HG02970 (cell line): ENCODE results near the gene ZSCAN25.
"Not testable (repeated sequence)": the region's sequence is repeated elsewhere in the genome, so short reads cannot be mapped to it uniquely, and the experiment has no call there.

ENCODE experiments used
- ATAC-seq: cut with Tn5 transposase; IDR thresholded peaks from one replicate; pipeline ENCODE4 v1.9.1; 2021; ENCODE audit warnings: mild to moderate bottlenecking, moderate library complexity, moderate number of reproducible peaks; ENCODE audit not compliant: unreplicated experiment, low FRiP score

ZSCAN25 gene

DNA sequence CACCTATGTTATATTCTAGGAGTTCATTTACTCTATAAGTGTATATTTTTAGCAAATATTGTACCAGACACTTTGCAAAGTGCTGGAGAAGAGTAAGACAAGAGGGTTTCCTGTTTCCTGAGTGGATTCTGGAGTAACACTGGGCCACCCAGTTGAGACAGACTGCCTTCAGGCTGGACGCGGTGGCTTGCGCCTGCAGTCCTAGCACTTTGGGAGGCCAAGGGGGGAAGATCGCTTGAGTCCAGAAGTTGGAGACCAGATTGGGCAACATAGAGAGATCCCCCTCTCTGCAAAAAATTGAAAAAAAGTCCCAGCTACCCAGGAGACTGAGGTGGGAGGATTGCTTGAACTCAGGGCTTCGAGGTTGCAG is 772 bp upstream of the ZSCAN25 start:
- no peak for ATAC-seq

DNA sequence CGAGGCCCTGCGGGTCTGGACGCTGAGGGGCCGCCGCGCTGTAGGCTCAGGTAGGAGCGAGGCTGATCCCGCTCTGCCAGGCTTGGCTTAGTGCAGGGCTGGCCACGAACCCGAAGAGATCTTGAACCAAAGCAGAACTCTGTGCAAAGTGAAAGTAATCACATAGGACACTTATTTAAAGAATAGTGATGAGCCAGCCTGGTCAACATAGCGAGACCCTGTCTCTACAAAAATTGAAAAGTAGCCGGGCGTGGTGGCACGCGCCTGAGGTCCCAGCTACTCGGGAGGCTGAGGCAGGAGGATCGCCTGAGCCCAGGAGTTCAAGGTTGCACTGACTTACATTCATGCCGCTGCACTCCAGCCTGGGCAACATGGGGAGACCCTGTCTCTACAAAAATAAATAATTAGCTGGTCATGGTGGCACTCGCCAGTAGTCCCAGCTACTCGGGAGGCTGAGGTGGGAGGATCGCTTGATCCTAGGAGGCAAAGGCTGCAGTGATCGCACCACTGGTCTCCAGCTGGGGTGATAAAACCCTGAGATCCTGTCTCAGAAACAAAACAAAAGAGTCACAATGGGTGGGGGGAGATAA is 541 bp downstream of the ZSCAN25 start:
- no peak for ATAC-seq

DNA sequence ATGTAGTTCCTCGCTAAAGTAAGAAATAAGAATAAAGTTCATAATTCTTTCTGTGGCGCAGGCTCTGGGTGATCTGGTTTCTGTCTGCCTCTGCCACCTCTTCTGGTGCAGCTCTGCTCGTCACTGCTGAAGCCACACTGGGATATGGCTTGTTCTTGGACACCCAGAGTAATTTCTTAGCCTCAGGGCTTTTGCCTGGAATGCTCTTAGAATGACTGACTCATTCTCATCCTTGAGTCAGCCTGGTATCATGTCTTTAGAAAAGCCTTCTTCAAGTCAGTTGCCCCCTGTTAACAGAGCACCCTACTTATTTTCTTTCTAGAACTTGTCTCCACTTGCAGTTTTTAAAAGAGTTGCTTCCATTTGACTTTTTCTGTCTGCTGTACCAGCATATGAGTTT is 2.0 kb downstream of the ZSCAN25 start:
- no peak for ATAC-seq

DNA sequence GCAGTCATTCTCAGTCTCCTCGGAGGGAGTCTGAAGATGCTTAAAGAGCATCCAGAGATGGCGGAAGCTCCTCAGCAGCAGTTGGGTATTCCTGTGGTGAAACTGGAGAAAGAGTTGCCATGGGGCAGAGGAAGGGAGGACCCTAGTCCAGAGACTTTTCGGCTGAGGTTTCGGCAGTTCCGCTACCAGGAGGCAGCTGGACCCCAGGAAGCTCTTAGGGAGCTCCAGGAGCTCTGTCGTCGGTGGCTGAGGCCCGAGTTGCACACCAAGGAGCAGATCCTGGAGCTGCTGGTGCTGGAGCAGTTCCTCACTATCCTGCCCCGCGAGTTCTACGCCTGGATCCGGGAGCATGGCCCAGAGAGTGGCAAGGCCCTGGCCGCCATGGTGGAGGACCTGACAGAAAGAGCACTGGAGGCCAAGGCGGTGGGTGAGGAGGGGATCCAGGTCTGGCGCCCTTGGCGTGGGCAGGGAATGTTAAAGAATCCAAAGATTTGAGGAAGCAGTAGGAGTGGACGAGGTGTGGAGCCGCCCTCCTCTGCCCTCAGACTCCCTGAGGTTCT is 2.9 kb downstream of the ZSCAN25 start:
- no peak for ATAC-seq

DNA sequence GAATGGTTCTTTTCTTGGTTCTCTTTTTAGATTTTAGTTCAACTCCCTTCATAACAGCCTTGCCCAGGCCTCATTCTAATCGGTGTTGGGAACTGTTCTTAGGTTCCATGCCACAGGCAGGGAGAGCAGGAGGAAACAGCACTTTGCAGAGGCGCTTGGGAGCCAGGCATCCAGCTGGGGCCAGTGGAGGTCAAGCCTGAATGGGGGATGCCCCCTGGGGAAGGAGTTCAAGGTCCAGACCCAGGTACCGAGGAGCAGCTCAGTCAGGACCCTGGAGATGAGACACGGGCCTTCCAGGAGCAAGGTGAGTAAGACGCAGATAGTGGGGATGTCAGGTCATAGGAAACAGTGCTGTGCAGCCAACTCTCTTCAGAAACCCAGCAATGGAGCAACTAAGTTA is 4.5 kb downstream of the ZSCAN25 start:
- no peak for ATAC-seq

DNA sequence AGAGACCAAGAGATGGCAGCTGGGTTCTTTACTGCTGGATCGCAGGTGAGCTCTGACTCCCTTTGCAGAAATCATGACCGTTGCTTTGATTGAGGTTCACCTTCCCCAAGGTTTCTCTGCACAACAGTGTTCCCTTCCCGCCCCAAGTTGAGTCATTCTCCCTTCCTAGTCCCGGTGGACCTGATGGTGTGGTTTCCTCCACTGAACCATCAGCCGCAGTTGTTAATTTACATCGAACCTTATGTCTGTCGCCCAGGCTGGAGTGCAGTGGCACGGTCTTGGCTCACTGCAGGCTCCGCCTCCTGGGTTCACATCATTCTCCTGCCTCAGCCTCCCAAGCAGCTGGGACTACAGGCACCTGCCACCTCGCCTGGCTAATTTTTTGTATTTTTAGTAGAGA is 5.8 kb downstream of the ZSCAN25 start:
- no peak for ATAC-seq

DNA sequence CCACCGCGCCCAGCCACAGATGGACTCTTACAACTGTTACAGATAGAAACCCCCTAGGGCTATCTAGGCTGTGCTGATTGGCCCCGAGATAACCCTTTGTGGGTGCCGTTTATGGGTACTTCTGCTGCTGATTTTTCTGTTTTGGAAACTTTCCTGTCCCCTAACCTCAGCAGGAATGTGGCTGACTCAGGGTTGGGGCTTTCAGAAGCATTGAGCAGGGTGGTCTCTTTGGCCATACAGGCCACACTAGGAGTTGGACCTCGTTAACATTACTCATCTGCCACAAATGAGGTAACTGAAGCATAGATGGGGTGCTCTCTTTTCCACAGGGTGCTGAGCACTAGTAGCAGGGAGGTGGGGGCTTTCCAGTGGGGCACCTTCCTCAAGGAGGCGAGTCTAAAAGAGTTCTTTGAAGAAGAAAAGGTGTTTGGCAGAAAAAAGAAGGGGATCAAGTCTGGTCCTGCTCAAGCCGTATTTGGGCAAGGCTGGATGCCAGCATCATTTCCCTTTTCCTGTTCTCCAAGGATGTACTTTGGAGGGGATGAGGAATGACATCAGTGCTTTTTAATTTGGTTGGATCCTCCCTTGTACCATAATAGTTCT is 6.4 kb downstream of the ZSCAN25 start:
- no peak for ATAC-seq

DNA sequence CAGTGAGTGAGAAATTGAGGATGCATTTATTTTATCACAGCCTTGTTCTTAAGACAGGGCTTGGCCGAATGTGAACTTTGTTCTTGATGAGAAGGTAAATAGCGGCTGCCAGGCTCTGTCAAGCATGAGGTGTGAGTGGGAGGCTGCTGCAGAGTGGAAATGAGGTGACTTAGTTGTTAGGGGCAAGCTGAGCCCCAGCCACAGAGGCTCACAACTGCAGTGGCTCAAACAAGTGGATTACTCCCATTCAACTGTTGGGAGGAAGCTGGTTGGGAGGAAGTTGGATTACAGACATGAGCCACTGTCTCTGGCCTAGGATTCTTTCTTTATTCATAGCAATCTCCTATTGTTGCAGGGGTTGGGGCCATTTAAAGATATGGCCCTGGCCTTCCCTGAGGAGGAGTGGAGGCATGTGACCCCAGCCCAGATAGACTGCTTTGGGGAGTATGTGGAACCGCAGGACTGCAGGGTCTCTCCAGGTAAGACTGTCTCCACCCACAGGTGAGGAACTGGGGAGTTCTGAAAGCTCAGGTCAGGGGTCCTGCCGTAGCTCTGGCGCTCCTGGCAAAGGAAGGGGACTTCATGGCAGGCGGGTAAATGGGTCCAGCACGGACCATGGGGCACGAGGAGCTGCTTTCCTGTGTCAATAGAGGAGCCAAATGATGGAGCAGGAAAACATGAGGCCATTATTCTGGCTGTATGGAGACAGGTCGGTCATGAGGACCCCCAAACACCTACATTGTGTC is 7.1 kb downstream of the ZSCAN25 start:
- no peak for ATAC-seq

DNA sequence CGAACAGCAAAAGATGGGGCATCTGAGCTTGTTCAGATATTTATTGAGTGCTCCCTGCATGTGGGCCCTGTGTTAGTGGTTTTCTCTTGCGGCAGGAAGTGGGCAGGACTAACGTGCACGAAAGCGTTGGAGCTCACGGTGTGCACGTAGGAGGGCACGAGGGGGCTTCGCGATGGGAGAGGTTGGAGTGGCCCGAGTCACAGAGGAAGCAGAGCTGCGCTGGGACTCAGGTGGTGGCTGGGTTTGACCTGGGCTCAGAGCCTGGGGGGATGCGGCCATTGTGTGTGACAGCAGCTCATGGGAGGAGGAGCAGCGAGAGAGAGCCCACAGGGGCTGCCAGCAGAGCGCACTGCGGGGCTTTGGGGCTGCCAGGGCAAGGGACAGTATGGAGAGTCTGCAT is 7.7 kb downstream of the ZSCAN25 start:
- no peak for ATAC-seq

DNA sequence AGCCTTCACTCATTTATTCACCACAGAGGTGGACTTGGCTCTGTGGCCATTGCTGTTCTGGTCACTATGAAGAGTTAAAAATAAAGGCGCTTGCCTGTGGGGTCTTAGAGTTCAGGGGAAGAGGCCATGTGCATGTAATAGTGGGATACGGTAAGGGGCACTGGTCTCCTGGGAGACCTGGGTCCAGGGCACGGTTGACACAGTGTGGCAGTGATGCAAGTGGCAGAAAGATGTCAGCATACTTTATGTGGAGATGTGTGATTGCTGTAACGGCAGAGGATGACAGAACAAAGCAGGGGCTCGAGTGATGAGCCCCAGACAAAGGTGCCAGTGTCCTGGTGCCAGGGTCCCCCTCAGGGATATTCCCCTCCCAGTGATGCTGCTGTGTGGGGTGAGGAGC is 8.6 kb downstream of the ZSCAN25 start:
- ATAC-seq = no peak

DNA sequence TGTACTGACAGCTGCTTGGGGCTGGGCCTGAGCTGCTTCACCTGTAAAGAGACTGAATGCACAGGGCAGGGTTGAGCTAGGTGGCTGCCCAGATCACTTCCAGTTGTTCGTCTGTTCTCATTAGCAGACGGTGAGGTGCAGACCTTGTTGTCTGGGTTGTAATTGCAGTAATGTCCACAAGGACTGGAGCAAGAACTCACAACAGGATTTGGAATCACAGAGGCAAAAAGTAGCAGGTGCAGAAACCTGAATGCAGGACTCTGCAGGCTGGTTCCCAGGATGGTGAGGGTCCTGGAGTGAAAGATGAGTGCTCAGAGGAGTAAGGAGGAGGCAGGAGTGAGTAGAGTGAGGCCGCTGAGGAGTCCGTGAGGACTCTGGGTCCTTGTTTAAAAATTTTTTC is 9.2 kb downstream of the ZSCAN25 start:
- ATAC-seq = no peak

DNA sequence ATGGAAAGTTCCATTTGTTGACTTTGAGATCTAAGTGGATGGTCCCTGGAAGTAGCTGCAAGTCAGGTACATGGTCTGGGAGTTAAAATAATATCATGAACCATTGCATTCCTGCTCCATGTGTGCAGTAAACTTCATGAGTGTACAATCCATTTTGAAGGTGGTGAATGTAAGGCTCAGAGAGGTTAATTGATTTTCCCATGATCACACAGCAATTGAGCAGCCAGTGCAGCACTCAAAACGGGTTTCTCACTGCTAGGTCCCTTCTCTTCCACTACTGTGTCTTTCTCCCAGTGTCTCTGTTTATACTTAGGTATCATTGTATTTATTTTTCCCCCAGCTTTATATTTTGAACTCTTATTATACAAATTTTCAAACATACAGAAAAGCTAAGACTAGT is 9.9 kb downstream of the ZSCAN25 start:
- ATAC-seq = no peak

DNA sequence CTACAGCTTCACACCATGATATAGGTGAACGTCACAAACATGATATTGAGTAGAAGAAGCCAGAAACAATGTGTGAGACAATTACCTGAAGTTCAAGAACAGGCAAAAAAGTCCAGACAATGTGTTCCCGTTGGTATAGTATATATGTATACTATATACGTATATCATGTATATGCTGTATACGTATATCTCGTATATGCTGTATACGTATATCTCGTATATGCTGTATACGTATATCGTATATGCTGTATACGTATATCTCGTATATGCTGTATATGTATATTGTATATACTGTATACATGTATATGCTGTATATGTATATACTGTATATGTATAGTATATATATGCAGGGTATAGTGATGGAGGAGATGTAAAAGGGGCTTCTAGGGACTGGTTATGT is 10.8 kb downstream of the ZSCAN25 start:
- no peak for ATAC-seq

DNA sequence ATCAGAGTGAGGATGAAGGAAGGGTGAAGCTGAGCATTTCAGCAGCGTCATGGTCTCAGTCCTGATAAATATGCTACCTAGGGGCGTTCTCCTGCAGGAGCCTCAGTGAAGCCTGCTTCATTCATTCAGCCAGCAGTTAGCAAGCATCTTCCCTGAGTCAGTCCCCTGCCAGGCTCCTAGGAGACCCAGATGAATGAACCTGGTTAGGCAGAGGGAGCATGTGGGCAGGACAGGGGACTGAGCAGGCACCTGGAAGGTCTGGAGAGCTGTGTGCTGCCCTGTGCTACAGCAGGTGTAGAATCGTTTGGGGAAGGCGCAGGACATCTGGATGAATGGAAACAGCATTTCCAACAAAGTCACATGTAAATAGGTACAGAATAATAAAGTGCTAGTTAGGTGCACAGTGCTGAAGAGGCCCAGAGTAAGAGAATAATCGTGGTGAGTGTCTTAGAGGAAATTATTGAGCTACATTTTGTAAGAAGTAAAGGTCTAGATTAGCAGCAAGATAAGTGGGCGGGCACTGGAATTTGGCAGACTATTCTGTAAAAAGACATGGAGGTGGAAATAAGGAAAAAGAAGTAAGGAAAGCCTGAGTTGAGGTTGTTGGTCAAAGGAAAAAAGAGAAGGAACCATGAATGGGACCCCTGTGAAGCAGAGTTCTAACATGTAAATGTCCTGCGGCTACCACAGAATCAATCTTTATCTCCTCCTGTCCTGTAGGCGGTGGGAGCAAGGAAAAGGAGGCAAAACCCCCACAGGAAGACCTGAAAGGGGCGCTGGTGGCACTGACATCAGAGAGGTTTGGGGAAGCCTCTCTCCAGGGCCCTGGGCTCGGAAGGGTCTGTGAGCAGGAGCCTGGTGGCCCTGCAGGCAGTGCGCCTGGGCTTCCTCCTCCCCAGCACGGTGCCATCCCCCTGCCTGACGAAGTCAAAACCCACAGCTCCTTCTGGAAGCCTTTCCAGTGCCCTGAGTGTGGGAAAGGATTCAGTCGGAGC is 12.0 kb downstream of the ZSCAN25 start:
- ATAC-seq = no peak

DNA sequence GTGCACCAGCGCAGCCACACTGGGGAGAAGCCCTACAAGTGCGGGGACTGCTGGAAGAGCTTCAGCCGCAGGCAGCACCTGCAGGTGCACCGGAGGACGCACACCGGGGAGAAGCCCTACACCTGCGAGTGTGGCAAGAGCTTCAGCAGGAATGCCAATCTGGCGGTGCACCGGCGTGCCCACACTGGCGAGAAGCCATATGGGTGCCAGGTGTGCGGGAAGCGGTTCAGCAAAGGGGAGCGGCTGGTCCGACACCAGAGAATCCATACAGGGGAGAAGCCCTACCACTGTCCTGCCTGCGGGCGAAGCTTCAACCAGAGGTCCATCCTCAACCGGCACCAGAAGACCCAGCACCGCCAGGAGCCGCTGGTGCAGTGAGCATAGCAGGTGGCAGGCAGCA is 12.9 kb downstream of the ZSCAN25 start:
- no peak for ATAC-seq

DNA sequence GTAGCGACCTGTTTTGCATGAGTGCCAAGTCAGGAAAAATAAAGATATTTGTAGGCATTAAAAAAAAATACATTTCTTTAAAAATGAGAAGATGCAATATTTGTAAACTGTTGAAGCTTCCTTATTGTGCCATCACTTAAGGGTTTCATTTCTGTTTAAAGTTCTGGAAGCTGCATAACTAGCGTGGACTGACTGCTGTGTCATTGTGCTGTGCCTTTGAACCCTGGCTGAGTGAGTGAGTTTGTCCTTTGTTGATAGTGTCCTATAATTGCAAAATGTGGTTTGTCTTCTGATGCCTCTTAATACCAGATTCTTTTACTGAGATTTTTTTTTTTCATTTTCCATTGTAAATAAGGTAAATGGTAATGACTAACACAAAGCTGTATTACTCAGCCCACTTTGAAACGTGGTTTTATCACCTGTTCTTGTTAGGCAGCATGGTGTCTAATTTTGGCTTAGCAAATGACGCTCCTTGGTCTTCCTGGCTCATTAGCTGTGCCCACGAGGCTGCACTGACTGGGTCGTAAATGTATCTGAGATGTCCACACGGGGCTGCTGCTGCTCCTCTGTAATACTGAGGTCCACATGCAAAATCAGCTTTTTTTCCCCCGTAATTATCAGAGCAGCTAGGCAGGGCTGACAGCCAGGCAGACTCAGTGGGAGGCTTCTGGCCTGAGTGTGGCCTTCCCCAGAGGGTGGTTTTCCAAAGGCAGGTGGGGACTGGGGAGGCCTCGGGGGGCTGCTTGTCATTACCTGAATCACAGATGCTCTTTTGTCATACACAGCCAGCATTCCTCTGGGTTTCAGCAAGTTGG is 14.8 kb downstream of the ZSCAN25 start:
- no peak for ATAC-seq

DNA sequence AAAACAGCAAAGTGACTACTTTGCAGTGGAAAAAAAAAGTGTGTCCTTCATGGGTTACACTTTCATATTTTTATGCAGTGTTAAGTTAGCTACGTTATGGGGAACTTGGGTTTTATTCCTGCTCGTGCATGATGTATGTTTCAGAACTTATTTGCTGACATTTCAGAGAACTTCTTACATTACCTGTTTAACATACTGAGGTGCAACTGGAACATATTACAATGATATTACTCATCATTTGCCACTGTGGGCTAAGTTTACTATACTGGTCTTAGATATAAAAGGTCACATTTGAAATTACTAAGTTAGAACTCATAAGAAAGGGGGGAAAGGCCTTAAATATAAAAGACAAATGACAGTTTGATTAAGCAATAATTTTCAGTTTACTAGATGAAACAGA is 20.7 kb downstream of the ZSCAN25 start:
- ATAC-seq = not testable (repeated sequence)

DNA sequence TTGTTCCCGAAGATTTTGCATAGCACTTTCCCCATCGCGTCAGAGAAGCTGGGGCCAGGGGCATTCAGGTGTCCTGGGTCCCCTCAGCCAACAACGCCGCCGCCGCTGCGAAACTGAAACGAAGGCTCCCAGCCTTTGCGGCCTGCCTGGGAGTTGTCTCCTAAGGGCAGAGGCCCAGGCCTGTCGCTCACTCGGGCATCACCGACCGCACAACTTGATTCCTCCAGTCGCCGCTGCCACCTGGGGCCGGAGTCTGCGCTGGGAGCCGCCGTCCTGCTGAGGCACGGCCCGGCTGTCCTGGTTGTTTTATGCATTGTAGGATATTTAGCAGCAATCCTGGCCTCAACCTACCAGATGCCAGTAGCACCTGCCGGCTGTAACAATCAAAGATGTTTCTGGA is 22.0 kb downstream of the ZSCAN25 start:
- ATAC-seq = no peak

DNA sequence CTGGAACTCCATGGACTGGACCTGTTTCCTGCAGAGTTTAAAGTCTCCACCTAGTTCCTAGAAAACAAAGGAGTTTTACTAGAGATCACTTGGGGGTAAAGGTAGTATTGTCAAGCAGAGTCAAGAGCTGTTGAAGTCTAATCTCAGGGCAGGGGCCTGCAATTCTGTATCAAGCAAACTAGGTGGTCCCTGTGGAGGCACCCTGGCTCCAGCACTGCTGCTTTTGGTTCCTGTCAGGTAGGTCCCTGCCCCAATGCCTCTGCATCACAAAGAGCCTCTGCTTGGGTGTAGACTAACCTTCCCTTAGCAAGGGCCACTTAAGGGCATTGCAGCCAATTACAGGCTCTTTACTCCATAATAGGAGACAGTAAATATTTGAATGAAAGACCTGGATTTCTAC is 22.5 kb downstream of the ZSCAN25 start:
- no peak for ATAC-seq

DNA sequence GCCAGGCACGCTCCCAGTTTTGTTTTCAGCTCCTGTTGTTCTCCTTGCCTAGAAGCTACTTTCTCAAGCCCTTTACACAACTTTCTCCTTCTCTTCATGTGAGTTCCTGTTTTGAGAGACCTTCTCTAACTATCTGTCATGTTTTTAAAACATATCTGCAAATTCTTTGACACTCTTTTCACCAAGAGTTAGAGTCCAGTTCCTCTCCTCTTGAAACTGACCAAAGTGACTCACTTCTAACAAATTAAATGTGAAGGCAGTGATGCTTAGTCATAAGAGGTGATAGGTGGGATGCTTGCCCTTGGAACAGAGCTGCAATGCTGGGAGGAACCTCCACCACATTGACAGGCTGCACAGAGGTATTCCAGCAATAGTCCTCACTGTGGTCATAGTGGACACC is 25.3 kb downstream of the ZSCAN25 start:
- no peak for ATAC-seq
